Suppressor macrophage treated with lipopolysaccharide for 4 hours (primary cell): ENCODE measurements around the gene CIB4.

ENCODE experiments used
- DNase-seq: peaks from one replicate; pipeline ENCODE4 v3.0.0-alpha.2; 2020

The CIB4 gene

GRCh38 chr2:26640781-26641564 is at the start of gene CIB4:
TSS of gene CIB4 (minus strand) at chr2:26641366. CDS start at chr2:26641314, 52 bp downstream.
- DNase-seq, result no peak

- DNase-seq, result no peak
Measured at GRCh38 chr2:26687801-26688200, 46.6 kb upstream of the CIB4 start.

GRCh38 chr2:26687328-26687727 is 46.2 kb upstream of the CIB4 start:
- no peak for DNase-seq

GRCh38 chr2:26685989-26686839 is 45.0 kb upstream of the CIB4 start:
- DNase-seq, result no peak

- DNase-seq, result no peak
Measured at GRCh38 chr2:26685341-26685740, 44.2 kb upstream of the CIB4 start.

GRCh38 chr2:26683583-26683982 is 42.4 kb upstream of the CIB4 start:
- no peak for DNase-seq

GRCh38 chr2:26682155-26682554 is 41.0 kb upstream of the CIB4 start:
- DNase-seq, result no peak

GRCh38 chr2:26681656-26682055 is 40.5 kb upstream of the CIB4 start:
- no peak for DNase-seq

GRCh38 chr2:26679867-26680266 is 38.7 kb upstream of the CIB4 start:
- peak; percentile 28 for DNase-seq

GRCh38 chr2:26678035-26678434 is 36.9 kb upstream of the CIB4 start:
- DNase-seq, result no peak

GRCh38 chr2:26675651-26676255 is 34.6 kb upstream of the CIB4 start:
- DNase-seq, result no peak

- DNase-seq, result no peak
Measured at GRCh38 chr2:26674771-26675170, 33.6 kb upstream of the CIB4 start.

GRCh38 chr2:26674002-26674751 is 33.0 kb upstream of the CIB4 start:
- no peak for DNase-seq

GRCh38 chr2:26672818-26673393 is 31.7 kb upstream of the CIB4 start:
- no peak for DNase-seq

GRCh38 chr2:26672112-26672817 is 31.1 kb upstream of the CIB4 start:
- no peak for DNase-seq

- DNase-seq, result no peak
Measured at GRCh38 chr2:26671691-26672090, 30.5 kb upstream of the CIB4 start.

- no peak for DNase-seq
Measured at GRCh38 chr2:26670931-26671460, 29.8 kb upstream of the CIB4 start.

GRCh38 chr2:26670171-26670570 is 29.0 kb upstream of the CIB4 start:
- DNase-seq, result no peak

- DNase-seq, result no peak
Measured at GRCh38 chr2:26668856-26669750, 27.9 kb upstream of the CIB4 start.

GRCh38 chr2:26668041-26668440 is 26.9 kb upstream of the CIB4 start:
- DNase-seq, result no peak

GRCh38 chr2:26666671-26667070 is 25.5 kb upstream of the CIB4 start:
- DNase-seq, result no peak
